ENCODE data around the gene ZDHHC20.

Gene ZDHHC20

DNA sequence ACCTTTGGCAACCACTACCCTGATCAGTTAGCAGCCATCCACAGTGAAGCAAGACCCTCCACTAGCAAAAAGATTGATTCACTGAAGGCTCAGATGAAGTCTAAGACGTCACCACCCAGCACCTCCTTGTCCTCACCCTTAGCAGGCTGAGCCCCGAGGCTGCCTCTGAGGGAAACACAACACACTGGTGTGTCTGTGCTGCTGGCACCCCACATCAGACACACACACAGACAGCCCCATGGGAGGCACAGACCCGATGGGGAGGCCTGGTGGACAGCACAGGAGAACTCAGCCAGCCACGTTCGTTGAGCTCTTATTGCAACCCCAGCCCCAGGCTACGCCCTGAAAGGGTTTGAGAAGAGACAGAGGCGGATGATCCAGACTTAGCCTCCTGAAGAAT lies 94.7 kb downstream of the ZDHHC20 start:
- in situ Hi-C loops (cut with MboI; ENCODE audit: low sequenced_read_pairs): no loop called here

- in situ Hi-C loops (cut with MboI; ENCODE audit: low sequenced_read_pairs): no loop called here
Observed at GRCh38 chr13:21362741-21363140, 96.4 kb downstream of the ZDHHC20 start.

DNA sequence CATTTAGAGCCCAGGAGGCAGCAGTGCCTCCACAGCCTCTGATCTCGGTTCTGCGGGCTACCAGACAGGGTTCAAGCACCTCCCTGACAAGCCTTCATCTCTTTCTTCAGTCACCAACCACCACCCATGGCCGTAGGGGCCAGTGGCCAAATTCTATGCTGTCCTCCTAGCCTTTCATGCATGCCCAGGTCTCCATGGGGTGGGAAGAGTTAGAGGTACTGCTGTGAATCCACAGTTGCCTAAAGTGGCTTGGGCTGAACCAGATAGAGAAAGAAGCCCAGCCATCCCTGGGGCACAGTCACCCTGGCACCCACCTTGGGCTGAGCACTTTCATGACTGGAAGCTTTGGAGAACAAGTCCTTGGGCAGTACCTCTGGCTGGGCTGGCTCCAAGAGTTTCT lies 97.4 kb downstream of the ZDHHC20 start:
- in situ Hi-C loops (cut with MboI; ENCODE audit: low sequenced_read_pairs): no loop called here

GRCh38 chr13:21361123-21361522 lies 98.0 kb downstream of the ZDHHC20 start:
- in situ Hi-C loops (cut with MboI; ENCODE audit: low sequenced_read_pairs): no loop called here

DNA sequence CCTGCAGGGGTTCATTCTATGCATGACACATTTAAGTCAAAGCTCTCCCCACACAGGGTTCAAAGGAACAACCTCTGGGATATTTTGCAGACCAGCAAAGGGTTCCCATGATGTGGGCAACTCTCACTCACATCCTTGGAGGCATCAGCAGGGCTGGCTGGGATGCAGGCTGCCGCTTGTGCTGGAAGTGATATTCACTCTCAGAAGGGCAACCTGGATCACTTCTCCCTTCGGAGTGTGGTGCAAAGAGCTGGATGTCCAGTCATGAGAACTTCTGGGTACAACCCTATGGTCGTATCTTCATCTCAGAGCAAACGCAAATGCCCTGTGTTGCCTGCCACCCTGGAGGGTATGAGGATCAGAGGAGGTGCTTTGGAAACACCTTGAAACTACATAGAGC lies 98.6 kb downstream of the ZDHHC20 start:
- in situ Hi-C loops (cut with MboI; ENCODE audit: low sequenced_read_pairs): no loop called here

GRCh38 chr13:21359855-21360254 lies 99.2 kb downstream of the ZDHHC20 start:
- in situ Hi-C loops (cut with MboI; ENCODE audit: low sequenced_read_pairs): no loop called here

- in situ Hi-C loops (cut with MboI; ENCODE audit: low sequenced_read_pairs): no loop called here
Observed at GRCh38 chr13:21355304-21355703, 103.8 kb downstream of the ZDHHC20 start.

GRCh38 chr13:21354721-21355120 lies 104.4 kb downstream of the ZDHHC20 start:
- in situ Hi-C loops (cut with MboI; ENCODE audit: low sequenced_read_pairs): no loop called here

DNA sequence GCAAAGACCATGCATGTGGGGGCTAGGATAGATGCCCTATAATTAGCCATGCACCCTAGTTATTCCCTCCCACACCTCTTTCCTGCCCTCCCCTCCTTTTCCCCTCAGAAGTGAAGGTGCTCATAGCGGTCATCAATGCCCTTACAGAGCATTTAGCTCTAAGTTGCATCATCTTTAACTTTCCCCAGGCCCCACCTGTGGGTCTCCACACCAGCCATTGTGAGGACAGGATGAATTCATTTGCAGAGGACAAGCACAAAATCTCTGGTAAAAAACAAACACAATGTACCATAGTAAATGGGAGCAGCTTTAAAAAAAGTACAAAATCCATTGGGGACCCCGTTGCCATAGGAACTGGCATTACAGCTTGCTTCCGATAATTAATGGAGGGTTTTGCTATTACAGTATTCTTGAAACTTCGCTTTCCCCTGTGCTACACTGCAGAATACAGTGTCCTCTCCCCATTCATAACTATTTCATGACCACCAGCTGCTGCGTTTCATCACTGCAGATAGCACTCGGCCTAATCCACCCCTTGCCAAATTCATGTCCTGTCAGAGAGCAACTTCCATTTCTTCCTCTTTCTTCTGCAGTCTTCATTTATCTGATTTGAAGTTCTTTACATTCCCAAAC lies 110.5 kb downstream of the ZDHHC20 start:
- in situ Hi-C loops (cut with MboI; ENCODE audit: low sequenced_read_pairs): no loop called here

- in situ Hi-C loops (cut with MboI; ENCODE audit: low sequenced_read_pairs): no loop called here
Observed at GRCh38 chr13:21347753-21348318, 111.3 kb downstream of the ZDHHC20 start.

DNA sequence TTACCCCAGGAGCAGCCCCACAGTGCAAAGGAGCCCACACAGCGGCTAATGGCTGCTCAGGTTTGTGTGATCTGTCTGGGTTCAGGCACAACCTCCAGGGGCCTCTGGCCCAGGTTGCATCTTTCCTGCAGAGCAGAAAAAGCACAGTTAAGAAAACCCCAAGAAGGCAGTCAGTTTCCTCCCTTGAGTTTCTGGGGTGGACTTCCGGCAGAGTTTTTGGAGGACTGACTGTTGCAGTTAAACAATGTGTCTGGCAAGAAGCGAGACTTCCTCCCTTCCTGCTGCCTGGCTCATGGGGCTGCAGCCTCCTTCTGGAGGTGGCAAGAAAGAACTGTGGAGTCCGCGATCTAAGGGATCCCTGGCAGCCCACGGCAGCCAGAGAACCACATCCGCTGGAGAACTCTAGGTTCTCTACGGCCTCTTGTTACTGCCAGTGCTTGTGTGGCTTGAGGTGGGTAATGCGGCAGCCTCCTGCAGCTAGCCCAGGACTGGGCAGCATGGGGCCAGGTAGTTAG lies 114.4 kb downstream of the ZDHHC20 start:
- in situ Hi-C loops (cut with MboI; ENCODE audit: low sequenced_read_pairs): no loop called here

- in situ Hi-C loops (cut with MboI; ENCODE audit: low sequenced_read_pairs): no loop called here
Observed at GRCh38 chr13:21343659-21344058, 115.4 kb downstream of the ZDHHC20 start.

DNA sequence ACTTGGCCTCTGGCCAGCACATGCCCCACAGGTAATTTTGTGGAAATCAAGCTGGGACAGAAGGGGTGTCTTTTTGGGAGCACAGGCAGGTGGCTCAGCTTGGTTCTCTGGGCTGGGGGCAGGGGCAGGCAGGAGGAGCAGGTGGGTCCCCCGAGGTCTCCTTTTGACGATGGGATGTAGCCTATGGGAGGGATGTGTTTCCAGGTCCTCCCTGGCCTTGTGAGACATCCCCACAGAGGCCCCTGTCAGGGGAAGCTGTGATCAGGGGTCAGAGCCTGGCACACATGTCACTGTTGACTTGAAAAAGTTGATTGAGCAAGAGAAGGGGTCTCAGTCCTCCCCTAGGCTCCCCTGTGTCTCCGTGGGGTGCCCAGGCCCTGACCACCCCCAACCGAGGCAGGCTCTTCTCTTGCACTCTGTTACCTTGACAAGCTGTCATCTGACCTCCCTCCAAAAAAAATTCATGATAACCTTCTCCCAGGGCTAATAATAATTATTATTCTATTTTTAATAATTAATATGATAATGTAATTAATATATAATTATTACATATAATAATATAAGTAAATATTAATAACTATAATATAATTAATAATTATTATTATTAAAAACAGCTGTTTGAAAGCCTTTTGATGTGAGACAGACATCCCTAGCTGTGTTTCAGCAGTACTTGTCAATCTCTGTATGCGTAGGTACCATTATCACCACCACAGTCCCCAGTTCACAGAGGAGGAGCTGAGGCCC lies 116.2 kb downstream of the ZDHHC20 start:
- in situ Hi-C loops (cut with MboI; ENCODE audit: low sequenced_read_pairs): no loop called here

- in situ Hi-C loops (cut with MboI; ENCODE audit: low sequenced_read_pairs): no loop called here
Observed at GRCh38 chr13:21341637-21342422, 117.3 kb downstream of the ZDHHC20 start.

- in situ Hi-C loops (cut with MboI; ENCODE audit: low sequenced_read_pairs): no loop called here
Observed at GRCh38 chr13:21338639-21339278, 120.3 kb downstream of the ZDHHC20 start.

DNA sequence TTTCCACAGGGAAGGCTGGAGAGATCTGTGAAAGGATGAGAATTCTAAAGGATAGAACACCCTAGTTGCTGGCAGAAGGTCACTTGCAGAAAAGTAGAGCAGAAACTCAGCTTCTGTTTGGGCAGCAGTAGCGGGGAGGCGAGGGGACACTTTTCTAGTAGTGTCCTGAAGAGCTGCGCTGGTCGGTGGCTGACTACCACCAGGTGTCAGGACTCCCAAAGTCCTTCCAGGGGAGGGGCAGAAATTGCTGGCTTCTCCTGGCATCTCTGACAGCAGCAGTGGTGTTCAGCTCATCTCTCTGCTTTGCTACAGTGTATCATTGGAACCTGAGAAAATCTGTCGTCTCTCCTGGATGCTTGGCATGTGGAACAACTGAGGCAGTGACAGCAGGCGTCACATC lies 120.9 kb downstream of the ZDHHC20 start:
- in situ Hi-C loops (cut with MboI; ENCODE audit: low sequenced_read_pairs): no loop called here

DNA sequence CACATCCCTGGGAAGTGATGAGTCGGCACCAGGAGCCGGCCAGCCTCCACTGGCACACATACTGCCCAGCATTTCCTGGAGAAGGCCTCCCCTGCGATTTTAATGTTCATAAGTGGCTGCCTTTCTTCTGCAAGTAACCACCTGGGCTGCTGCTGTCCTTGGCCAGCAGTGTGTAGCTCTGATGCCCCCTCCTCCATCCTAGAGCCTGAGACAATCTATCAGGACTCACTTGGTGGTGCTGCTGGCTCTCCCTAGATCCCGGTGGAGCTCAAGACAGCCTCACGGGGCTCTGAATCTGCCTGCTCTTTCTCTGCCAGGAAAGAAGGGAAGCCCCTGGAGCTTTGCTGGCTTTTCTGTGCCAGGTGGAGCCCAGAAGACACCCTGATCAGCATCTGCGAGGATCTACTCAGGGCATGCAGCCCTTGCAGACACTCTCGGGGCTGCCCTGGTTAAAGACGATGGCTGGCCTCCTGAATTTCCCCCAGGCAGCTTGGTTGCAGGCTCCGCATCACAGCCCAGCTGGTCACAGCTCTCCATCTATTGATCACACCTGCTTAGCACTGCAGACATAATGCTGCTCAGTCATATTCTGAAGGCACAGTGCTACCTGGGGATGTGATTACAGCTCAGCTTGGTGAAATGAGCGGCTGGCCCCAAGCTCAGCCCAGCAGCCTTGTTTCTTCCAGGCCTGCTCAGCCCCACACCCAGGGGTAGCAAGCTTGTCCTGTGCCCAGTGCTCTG lies 122.3 kb downstream of the ZDHHC20 start:
- in situ Hi-C loops (cut with MboI; ENCODE audit: low sequenced_read_pairs): no loop called here

GRCh38 chr13:21333186-21333585 lies 125.9 kb downstream of the ZDHHC20 start:
- in situ Hi-C loops (cut with MboI; ENCODE audit: low sequenced_read_pairs): no loop called here

DNA sequence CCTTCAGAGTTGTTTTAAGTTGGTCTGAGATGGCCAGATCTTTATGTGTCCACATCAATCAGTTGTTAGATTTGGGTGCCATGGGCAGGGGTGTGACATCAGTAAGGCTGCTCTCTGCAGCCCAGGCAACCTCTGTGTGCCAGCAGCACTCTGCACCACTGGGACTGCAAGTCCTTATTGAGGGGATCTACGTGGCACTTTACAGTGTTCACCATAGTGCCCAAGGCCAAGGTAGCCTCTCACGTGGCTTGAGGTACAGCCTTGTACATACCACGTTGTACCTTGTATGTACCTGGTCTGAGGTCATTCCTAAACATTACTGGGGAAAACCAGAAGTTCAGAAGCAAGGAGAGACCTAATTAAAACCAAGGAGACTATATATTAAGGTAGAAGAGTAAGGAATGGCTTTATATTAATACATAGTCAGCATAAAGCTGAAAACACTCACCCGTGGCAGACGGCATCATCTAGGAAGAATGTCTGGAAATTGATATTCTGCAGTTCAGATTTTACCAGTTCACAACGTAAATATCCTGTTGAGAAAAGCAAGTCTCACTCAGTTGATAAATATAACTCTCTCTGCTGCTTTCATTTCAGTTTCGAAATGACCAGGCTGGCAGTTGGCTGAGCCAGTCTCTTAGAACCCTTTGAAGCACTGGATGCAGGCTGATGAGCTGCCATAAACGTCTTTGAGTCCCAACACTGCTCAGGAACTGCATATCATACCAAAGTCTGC lies 128.8 kb downstream of the ZDHHC20 start:
- in situ Hi-C loops (cut with MboI; ENCODE audit: low sequenced_read_pairs): no loop called here

Data from HL-60/S4 treated with phorbol 12-myristate 13-acetate at 8.2 ng/mL for 4 days and 3 days (cell line).